ENCODE measurements around the gene SMPD3.

The SMPD3 gene

GRCh38 chr16:68353366-68353765, 94.9 kb downstream of the SMPD3 start:
- no peak for FAIRE-seq

GRCh38 chr16:68351991-68352431, 96.3 kb downstream of the SMPD3 start:
- FAIRE-seq: no peak

GRCh38 chr16:68351463-68351862, 96.8 kb downstream of the SMPD3 start:
- FAIRE-seq: no peak

GRCh38 chr16:68350813-68351350, 97.4 kb downstream of the SMPD3 start:
- no peak for FAIRE-seq

GRCh38 chr16:68349838-68350410, 98.4 kb downstream of the SMPD3 start:
- FAIRE-seq: no peak

- FAIRE-seq: no peak
These were observed 99.5 kb downstream of the SMPD3 start for GRCh38 chr16:68348639-68349445.

- no peak for FAIRE-seq
These were observed 100.7 kb downstream of the SMPD3 start for GRCh38 chr16:68347605-68348004.

- FAIRE-seq: no peak
These were observed 101.3 kb downstream of the SMPD3 start for GRCh38 chr16:68346892-68347480.

- FAIRE-seq: no peak
These were observed 102.2 kb downstream of the SMPD3 start for GRCh38 chr16:68345958-68346635.

GRCh38 chr16:68345351-68345810, 102.9 kb downstream of the SMPD3 start:
- FAIRE-seq: no peak

GRCh38 chr16:68344252-68344651, 104.1 kb downstream of the SMPD3 start:
- FAIRE-seq: no peak

- no peak for FAIRE-seq
These were observed 105.2 kb downstream of the SMPD3 start for GRCh38 chr16:68343137-68343536.

- FAIRE-seq: no peak
These were observed 105.7 kb downstream of the SMPD3 start for GRCh38 chr16:68342620-68343019.

- no peak for FAIRE-seq
These were observed 109.1 kb downstream of the SMPD3 start for GRCh38 chr16:68339214-68339613.

- no peak for FAIRE-seq
These were observed 109.8 kb downstream of the SMPD3 start for GRCh38 chr16:68338326-68339119.

GRCh38 chr16:68335175-68335574, 113.1 kb downstream of the SMPD3 start:
- FAIRE-seq: no peak

GRCh38 chr16:68332411-68333121, 115.7 kb downstream of the SMPD3 start:
- no peak for FAIRE-seq

GRCh38 chr16:68331879-68332410, 116.4 kb downstream of the SMPD3 start:
- no peak for FAIRE-seq

GRCh38 chr16:68328860-68329390, 119.4 kb downstream of the SMPD3 start:
- FAIRE-seq: no peak

- no peak for FAIRE-seq
These were observed 120.0 kb downstream of the SMPD3 start for GRCh38 chr16:68328151-68328859.
